H1 (cell line): ENCODE measurements around the gene TPP2. TPM values are rescaled to one million over a fixed set of nuclear protein-coding genes. Genes with fewer than 3 reads are reported as not detected.

Experiments used
- CHD7 ChIP-seq: fragments of 300-600 bp; sonication (generic); IDR thresholded peaks from 2 replicates; pipeline ENCODE4 v1.7.1; 2012; ENCODE audit warnings: low read length, moderate library complexity, mild to moderate bottlenecking, inconsistent platforms; ENCODE audit not compliant: insufficient replicate concordance
- NRF1 ChIP-seq: IDR thresholded peaks from 2 replicates; pipeline ENCODE4 v1.6.1; 2011; ENCODE audit warnings: mild to moderate bottlenecking, low read depth, low read length, improper control_type of control experiment
- polyA plus RNA-seq, 7 experiments: library from polyadenylated mRNA; depleted of rRNA in 3 of 7; stranded (reverse) in 5 of 7; unstranded in 2 of 7; fragments of >200 nt in 5 of 7; fragments of 200-250 nt in 2 of 7; gene quantifications; 1 replicate in 5 of 7; 2 replicates in 1 of 7; 4 replicates in 1 of 7; pipeline versions ENCODE4 v1.2.1 to v1.2.3, GENCODE V29; 2011 to 2013; ENCODE audit warnings: missing spikeins in 2 of 7, mixed read lengths in 2 of 7
- total RNA-seq: library from RNA; stranded (reverse); fragmentation: NEBNext Ultra II Directional; extraction: Animal tissue kit (Norgen Biotek cat#: 25700); gene quantifications from 2 replicates; pipeline ENCODE4 v1.2.1, GENCODE V29; 2021

Gene TPP2
- total and polyA plus RNA-seq, 2 of the 8 experiments (the other 6 are each of a cell fraction or from before 2014, with no cell fraction given): 15.9 to 85.7 TPM

GRCh38 chr13:102693776-102694175 is 97.0 kb downstream of the TPP2 start (continued):
- no peak for TF ChIP-seq CHD7
- TF ChIP-seq NRF1: no peak
